RWPE1 (cell line): ENCODE results near the gene PAPOLG.

Experiments used
- CTCF ChIA-PET: fragments of 350-600 bp; sonication (Branson Sonifier 250); formaldehyde crosslinking; extraction: SDS; loops from one replicate; lab custom pipeline; 2021; lab: Yijun Ruan, JAX
- POLR2A ChIA-PET: fragments of 400-600 bp; formaldehyde crosslinking; extraction: SDS; loops from one replicate; lab custom pipeline; 2020; ENCODE audit warnings: antibody characterized with exemption; ENCODE audit not compliant: low non-redundant PET; lab: Yijun Ruan, JAX
- DNase-seq: peaks from one replicate; pipeline ENCODE4 v3.0.0; 2012; ENCODE audit warnings: low spot score
- H3K27ac ChIP-seq: fragments of 450-650 bp; 2 replicates; pipeline ENCODE4 v1.5.1; 2017
- CTCF ChIP-seq: fragments of 450-650 bp; conservative IDR thresholded peaks from 2 replicates; pipeline ENCODE4 v1.5.1; 2017; ENCODE audit warnings: low read depth, mild to moderate bottlenecking

Gene PAPOLG

DNA sequence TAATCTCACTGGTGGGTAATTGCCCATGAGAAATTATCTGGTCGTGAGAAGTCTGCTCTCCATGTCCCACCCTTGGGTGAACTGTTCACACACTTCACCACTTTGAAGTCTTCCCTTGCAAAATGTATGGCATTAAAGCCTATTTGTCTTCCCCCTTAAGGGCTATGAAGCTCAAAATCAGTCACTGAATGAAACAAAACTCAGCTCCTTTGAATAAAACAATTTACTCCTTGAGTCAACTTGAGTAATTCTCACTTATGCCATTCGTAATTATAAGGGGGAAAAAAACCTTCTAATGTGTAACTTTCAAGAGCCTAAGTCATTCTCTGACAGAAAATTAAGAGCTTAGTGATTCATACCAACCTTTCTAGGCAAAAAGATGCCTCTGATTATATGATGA, 76.6 kb downstream of the PAPOLG start:
- no peak for TF ChIP-seq CTCF
- H3K27ac ChIP-seq, result no peak overlapping the region
- ChIA-PET CTCF (interaction anchor here (0.6 kb wide), 2 partner anchors 47 to 61 kb away, joined by 3 read pairs; no protein-coding TSS in a partner anchor), POLR2A (no interaction called here)
- no peak for DNase-seq

- no peak for DNase-seq
- ChIA-PET CTCF (interaction anchor here (0.6 kb wide), 2 partner anchors 12 to 195 kb away, joined by 3 to 5 read pairs; no protein-coding TSS in a partner anchor), POLR2A (no interaction called here)
- no peak for TF ChIP-seq CTCF
- no peak overlapping the region for H3K27ac ChIP-seq
Measured at GRCh38 chr2:60834270-60834717, 78.2 kb downstream of the PAPOLG start.

DNA sequence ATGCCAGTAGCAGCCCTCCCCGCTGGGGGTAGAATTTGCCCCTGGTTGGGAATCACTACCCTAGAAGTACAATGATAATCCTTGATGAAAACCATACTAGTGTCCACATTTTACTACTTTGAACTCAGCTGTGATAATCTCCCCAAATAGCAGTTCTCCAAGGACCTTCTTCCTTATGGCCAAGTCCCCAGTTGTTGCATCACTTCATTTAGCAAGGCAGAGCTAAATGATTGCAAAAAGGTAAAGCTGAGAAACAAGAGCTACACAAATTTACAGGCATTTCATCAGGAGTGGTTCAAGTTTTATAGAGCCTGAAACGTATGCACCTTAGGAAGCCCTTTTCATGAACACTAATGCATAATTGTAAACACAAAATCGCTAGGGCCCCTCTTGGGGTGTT, 80.4 kb downstream of the PAPOLG start:
- TF ChIP-seq CTCF, result no peak
- CTCF ChIA-PET, result no interaction called here
- POLR2A ChIA-PET, result interaction anchor here (0.6 kb wide), 1 partner anchor 33 kb away, joined by 4 read pairs; no protein-coding TSS in a partner anchor
- H3K27ac ChIP-seq, result no peak overlapping the region
- DNase-seq, result no peak

DNA sequence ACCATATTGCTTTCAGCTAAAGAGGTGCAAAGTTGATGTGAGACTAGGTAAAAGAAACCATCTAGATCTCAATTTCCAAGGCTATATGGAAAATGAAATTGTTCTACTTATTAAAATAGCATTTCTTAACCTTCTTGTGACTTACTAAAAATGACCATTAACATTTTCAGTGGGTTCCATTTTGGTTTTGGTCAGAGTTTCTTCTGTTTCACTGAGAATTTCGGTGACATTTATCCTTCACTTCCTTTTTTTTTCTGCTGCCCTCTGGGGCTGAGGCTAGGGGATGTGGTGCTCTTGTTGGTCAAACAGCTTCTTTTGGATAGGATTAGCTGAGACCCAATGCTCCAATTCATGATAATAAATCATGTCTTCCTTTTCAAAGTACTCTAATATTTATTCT, 81.1 kb downstream of the PAPOLG start:
- no peak overlapping the region for H3K27ac ChIP-seq
- no peak for TF ChIP-seq CTCF
- DNase-seq, result no peak
- POLR2A ChIA-PET, result no interaction called here
- CTCF ChIA-PET, result no interaction called here

DNA sequence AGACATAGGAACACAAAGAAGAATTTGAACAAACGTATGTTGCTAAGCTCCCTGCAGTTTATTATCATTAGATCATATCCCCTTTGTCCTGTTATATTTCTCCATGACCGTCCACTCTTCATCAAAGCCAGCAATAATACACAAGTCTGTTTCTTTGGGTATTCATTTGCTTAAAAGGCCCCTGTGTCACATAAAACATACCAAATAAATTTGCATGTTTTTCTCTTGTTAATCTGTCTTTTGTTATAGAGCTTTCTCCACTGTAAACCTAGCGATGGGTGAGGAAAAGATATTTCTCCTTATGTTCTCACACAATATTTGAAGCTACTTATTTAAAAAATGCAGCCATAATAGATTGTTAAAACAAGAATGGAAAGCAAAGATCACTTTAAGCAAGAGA, 82.4 kb downstream of the PAPOLG start:
- no peak for TF ChIP-seq CTCF
- DNase-seq, result no peak
- POLR2A ChIA-PET, result no interaction called here
- CTCF ChIA-PET, result interaction anchor here (0.6 kb wide), 1 partner anchor 183 kb away, joined by 3 read pairs; no protein-coding TSS in a partner anchor
- H3K27ac ChIP-seq, result no peak overlapping the region

GRCh38 chr2:60839126-60839813, 83.2 kb downstream of the PAPOLG start:
- CTCF ChIA-PET, result no interaction called here
- no peak for DNase-seq
- POLR2A ChIA-PET, result interaction anchor here (0.6 kb wide), 1 partner anchor 10 kb away, joined by 3 read pairs; no protein-coding TSS in a partner anchor
- H3K27ac ChIP-seq, result no peak overlapping the region
- no peak for TF ChIP-seq CTCF
